OCI-LY3 (cell line): ENCODE results near the gene ATP12A.

Experiments
- H2AFZ ChIP-seq: fragments of 200-600, 300-600 bp; shearing (Covaris generic); 2 replicates; pipeline ENCODE4 v1.6.0; 2014; ENCODE audit warnings: antibody characterized with exemption, low read depth, low read length
- H3K27ac ChIP-seq: fragments of 200-600, 300-600 bp; sonication (generic); 2 replicates; pipeline ENCODE4 v1.5.1; 2014; ENCODE audit warnings: mild to moderate bottlenecking, low read length, moderate library complexity, mixed read lengths
- H3K27me3 ChIP-seq: fragments of 200-600, 300-600 bp; sonication (generic); 2 replicates; pipeline ENCODE4 v1.6.1; 2014; ENCODE audit warnings: low read depth, low read length, mixed read lengths
- H3K36me3 ChIP-seq: fragments of 200-600, 300-600 bp; sonication (generic); replicated peaks from 2 replicates; pipeline ENCODE3; 2014; ENCODE audit warnings: low read depth, low read length, mixed read lengths
- H3K4me1 ChIP-seq: fragments of 300-600, 200-600 bp; sonication (generic); 2 replicates; pipeline ENCODE4 v1.6.1; 2014; ENCODE audit warnings: low read length, mixed read lengths
- H3K4me2 ChIP-seq: fragments of 200-600, 300-600 bp; sonication (generic); 2 replicates; pipeline ENCODE4 v1.6.1; 2014; ENCODE audit warnings: low read length, mixed read lengths
- H3K4me3 ChIP-seq: fragments of 300-600, 200-600 bp; sonication (generic); 2 replicates; pipeline ENCODE4 v1.5.1; 2014; ENCODE audit warnings: antibody characterized with exemption, mild to moderate bottlenecking, low read length, moderate library complexity
- H3K79me2 ChIP-seq: fragments of 300-600, 200-600 bp; shearing (Covaris generic); 2 replicates; pipeline ENCODE4 v1.6.1; 2014; ENCODE audit warnings: mild to moderate bottlenecking, low read length, mixed read lengths
- H3K9ac ChIP-seq: fragments of 300-600, 200-600 bp; shearing (Covaris generic); 2 replicates; pipeline ENCODE4 v1.6.0; 2014; ENCODE audit warnings: mild to moderate bottlenecking, low read length, moderate library complexity
- H3K9me3 ChIP-seq: fragments of 200-600, 300-600 bp; shearing (Covaris generic); 2 replicates; pipeline ENCODE4 v1.6.1; 2014; ENCODE audit warnings: low read length, mixed read lengths; ENCODE audit not compliant: insufficient read depth
- H4K20me1 ChIP-seq: fragments of 200-600, 300-600 bp; sonication (generic); 2 replicates; pipeline ENCODE4 v1.6.1; 2016; ENCODE audit warnings: low read length, mixed read lengths; ENCODE audit not compliant: insufficient read depth
- EZH2phosphoT487 ChIP-seq: fragments of 200-600 bp; shearing (Covaris generic); IDR thresholded peaks from 2 replicates; pipeline ENCODE4 v1.6.1; 2018; ENCODE audit warnings: antibody characterized with exemption, mixed run types, low read depth
- TF ChIP-seq, protein P1 (sequence below): fragments of 200-600, 300-600 bp; sonication (generic); IDR thresholded peaks from 2 replicates; pipeline ENCODE4 v1.5.1; 2014; ENCODE audit warnings: antibody characterized with exemption, low read length, low read depth

Gene ATP12A

GRCh38 chr13:24687611-24688010, 7.4 kb downstream of the ATP12A start:
- H3K79me2 ChIP-seq: no peaks in the 10 kb centered on the region
- peaks cover 16% of the 10 kb centered on the region for H3K4me1 ChIP-seq

GRCh38 chr13:24688111-24688510, 7.9 kb downstream of the ATP12A start:
- no peak overlapping the region for H3K4me3 ChIP-seq
- no peak overlapping the region for H2AFZ ChIP-seq
- TF ChIP-seq, protein P1, sequence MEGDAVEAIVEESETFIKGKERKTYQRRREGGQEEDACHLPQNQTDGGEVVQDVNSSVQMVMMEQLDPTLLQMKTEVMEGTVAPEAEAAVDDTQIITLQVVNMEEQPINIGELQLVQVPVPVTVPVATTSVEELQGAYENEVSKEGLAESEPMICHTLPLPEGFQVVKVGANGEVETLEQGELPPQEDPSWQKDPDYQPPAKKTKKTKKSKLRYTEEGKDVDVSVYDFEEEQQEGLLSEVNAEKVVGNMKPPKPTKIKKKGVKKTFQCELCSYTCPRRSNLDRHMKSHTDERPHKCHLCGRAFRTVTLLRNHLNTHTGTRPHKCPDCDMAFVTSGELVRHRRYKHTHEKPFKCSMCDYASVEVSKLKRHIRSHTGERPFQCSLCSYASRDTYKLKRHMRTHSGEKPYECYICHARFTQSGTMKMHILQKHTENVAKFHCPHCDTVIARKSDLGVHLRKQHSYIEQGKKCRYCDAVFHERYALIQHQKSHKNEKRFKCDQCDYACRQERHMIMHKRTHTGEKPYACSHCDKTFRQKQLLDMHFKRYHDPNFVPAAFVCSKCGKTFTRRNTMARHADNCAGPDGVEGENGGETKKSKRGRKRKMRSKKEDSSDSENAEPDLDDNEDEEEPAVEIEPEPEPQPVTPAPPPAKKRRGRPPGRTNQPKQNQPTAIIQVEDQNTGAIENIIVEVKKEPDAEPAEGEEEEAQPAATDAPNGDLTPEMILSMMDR: no peak
- no peak for TF ChIP-seq EZH2phosphoT487
- H3K27ac ChIP-seq: no peak overlapping the region
- H4K20me1 ChIP-seq: no peaks in the 10 kb centered on the region
- no peaks in the 10 kb centered on the region for H3K9me3 ChIP-seq
- no peak overlapping the region for H3K4me2 ChIP-seq
- H3K36me3 ChIP-seq: no peaks in the 10 kb centered on the region
- H3K27me3 ChIP-seq: peaks cover 39% of the 10 kb centered on the region
- no peak overlapping the region for H3K9ac ChIP-seq
- peaks cover 14% of the 10 kb centered on the region for H3K4me1 ChIP-seq
- no peaks in the 10 kb centered on the region for H3K79me2 ChIP-seq

More at GRCh38 chr13:24687611-24688010, 7.4 kb downstream of the ATP12A start:
- Histone ChIP-seq H3K4me2 (no peak overlapping the region), H3K27me3 (peaks cover 35% of the 10 kb centered on the region), H3K36me3 (no peaks in the 10 kb centered on the region), H3K9me3 (no peaks in the 10 kb centered on the region), H2AFZ (no peak overlapping the region), H3K27ac (no peak overlapping the region), H3K9ac (no peak overlapping the region), H3K4me3 (no peak overlapping the region), H4K20me1 (no peaks in the 10 kb centered on the region)
- TF ChIP-seq EZH2phosphoT487: no peak
- TF ChIP-seq, protein P1: no peak

DNA sequence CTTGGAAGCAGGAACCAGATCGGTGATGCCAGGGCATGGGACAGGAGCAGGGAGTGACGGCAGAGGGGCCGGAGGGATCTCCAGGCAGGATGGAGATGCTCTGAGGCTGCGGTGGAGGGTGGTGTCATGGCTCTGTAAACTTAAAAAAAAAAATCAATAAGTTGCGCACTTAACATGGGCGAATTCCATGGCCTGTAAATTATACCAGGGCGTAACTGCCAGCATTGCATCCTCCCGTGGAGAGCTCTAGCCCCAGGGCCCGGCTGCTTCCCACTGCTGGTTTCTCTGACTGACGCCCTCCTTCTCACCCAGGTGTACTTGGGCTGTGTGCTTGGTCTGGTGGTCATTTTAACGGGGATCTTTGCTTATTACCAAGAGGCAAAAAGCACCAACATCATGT, 8.7 kb downstream of the ATP12A start:
- peaks cover 7% of the 10 kb centered on the region for H3K4me1 ChIP-seq
- H3K27me3 ChIP-seq: peaks cover 46% of the 10 kb centered on the region
- TF ChIP-seq EZH2phosphoT487: no peak
- TF ChIP-seq, protein P1: no peak
- no peaks in the 10 kb centered on the region for H3K79me2 ChIP-seq
- H3K4me3 ChIP-seq: no peak overlapping the region
- H3K36me3 ChIP-seq: no peaks in the 10 kb centered on the region
- no peaks in the 10 kb centered on the region for H4K20me1 ChIP-seq
- no peak overlapping the region for H3K9ac ChIP-seq
- no peak overlapping the region for H3K4me2 ChIP-seq
- H3K9me3 ChIP-seq: no peaks in the 10 kb centered on the region
- no peak overlapping the region for H3K27ac ChIP-seq
- no peak overlapping the region for H2AFZ ChIP-seq

DNA sequence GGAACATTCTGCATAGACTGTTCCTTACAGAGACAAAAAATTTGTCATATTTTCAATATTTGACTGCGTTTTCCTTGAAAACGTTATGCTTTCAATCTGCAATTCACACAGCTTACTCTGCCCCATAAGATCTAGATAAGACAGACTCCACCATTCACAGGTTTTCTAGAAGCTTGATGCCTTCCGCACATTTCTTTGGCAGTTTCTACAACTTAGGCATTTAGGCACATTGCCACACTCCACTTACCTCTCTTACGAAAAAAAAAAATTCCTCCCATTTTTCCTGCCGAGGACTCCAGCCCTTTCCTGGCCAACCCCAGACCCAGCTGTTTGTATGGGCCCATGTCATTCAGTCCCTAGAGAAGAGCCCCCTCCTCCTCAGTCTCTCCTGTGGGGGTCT, 11.2 kb downstream of the ATP12A start:
- Histone ChIP-seq H3K79me2 (no peaks in the 10 kb centered on the region), H3K27me3 (peaks cover 46% of the 10 kb centered on the region), H3K36me3 (no peaks in the 10 kb centered on the region), H3K4me1 (peaks cover 3% of the 10 kb centered on the region; the same call in 1 of the 2 replicates), H4K20me1 (no peaks in the 10 kb centered on the region), H3K9me3 (no peaks in the 10 kb centered on the region), H2AFZ (no peak overlapping the region), H3K9ac (no peak overlapping the region), H3K4me3 (no peak overlapping the region), H3K4me2 (no peak overlapping the region), H3K27ac (no peak overlapping the region)
- TF ChIP-seq, protein P1: no peak
- TF ChIP-seq EZH2phosphoT487: no peak
